Mammary epithelial cell (primary cell): ENCODE measurements around the gene SUSD2.

Source experiments
- EZH2 ChIP-seq: IDR thresholded peaks from 2 replicates; pipeline ENCODE4 v1.6.1; 2012; ENCODE audit warnings: low read length, inconsistent platforms, borderline replicate concordance
- TF ChIP-seq, protein P1 (sequence below), 2 donors: IDR thresholded peaks in 1 of 2; conservative IDR thresholded peaks in 1 of 2; 2 replicates each; pipeline ENCODE4 v1.5.1; 2011 to 2012; ENCODE audit warnings: inconsistent platforms in 2 of 2, low read length in 2 of 2, mild to moderate bottlenecking in 2 of 2, control low read depth in 1 of 2, low read depth in 1 of 2; ENCODE audit not compliant: insufficient read depth in 1 of 2; ENCODE audit errors: extremely low read depth in 1 of 2

DNA sequence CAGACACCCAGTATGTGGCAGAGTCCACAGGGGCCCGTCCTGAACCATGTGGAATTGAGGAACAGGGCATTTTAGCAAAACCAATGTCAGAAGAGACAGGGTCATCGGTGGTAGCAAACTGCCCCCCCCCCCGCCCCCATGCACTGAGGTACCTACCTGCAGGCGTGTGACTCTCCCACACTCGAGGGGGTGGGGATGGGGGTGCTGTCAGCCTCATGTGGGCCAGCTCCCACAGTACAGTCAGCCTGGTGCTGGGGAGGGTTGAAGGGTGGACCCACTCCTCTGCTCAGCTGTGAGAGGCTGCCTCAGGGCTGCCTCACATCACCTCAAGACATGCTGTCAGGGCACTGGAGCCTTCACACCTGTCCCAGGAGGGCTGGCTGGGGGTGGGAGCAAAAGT lies 10.7 kb upstream of the SUSD2 start:
- TF ChIP-seq, protein P1, sequence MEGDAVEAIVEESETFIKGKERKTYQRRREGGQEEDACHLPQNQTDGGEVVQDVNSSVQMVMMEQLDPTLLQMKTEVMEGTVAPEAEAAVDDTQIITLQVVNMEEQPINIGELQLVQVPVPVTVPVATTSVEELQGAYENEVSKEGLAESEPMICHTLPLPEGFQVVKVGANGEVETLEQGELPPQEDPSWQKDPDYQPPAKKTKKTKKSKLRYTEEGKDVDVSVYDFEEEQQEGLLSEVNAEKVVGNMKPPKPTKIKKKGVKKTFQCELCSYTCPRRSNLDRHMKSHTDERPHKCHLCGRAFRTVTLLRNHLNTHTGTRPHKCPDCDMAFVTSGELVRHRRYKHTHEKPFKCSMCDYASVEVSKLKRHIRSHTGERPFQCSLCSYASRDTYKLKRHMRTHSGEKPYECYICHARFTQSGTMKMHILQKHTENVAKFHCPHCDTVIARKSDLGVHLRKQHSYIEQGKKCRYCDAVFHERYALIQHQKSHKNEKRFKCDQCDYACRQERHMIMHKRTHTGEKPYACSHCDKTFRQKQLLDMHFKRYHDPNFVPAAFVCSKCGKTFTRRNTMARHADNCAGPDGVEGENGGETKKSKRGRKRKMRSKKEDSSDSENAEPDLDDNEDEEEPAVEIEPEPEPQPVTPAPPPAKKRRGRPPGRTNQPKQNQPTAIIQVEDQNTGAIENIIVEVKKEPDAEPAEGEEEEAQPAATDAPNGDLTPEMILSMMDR (conservative IDR thresholded peaks at IDR 0.05 in 1 of 2, IDR thresholded peaks at IDR 0.05 in 1 of 2; ENCODE audit: extremely low read depth in 1 of 2, insufficient read depth in 1 of 2, low read depth in 1 of 2, low read length in 2 of 2): no peak
- no peak for TF ChIP-seq EZH2
